GM21526 (cell line): ENCODE results near the gene FXN.

ENCODE experiments used
- ATAC-seq: cut with Tn5 transposase; IDR thresholded peaks from one replicate; pipeline ENCODE4 v1.9.1; 2021; ENCODE audit warnings: moderate library complexity; ENCODE audit not compliant: unreplicated experiment, low FRiP score

Gene FXN

DNA sequence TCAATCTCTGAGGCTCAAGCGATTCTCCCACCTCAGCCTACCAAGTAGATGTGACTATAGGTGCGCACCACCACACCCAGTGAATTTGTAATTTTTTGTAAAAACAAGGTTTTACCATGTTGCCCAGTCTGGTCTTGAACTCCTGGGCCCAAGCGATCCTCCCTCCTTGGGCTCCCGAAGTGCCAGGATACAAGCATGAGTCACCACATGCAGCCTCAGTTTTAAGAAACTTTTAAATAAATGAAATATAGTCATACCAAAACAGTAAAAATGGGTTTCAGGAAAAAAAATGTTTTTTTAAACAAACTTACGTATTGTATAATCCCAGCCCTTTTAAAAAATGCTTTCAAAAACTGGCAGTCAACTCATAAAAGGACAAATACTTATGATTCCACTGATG is 26.6 kb downstream of the FXN start:
- no peak for ATAC-seq

DNA sequence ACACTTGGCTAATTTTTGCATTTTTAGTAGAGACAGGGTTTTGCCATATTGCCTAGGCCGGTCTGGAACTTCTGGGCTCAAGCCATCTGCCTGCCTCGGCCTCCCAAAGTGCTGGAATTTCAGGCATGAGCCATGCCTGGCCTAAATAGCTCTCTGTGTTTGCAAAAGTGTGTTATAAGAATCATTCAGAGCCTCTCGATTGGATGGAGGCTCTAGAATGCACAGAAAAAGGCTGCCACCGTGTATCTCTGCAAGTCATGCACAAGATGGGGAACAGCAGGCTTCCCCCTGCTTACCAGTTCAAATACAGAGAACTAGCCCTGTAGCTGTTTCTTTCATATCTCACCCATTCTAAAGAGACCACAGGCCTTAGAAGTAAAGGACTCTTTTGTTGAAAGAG is 28.3 kb downstream of the FXN start:
- no peak for ATAC-seq

DNA sequence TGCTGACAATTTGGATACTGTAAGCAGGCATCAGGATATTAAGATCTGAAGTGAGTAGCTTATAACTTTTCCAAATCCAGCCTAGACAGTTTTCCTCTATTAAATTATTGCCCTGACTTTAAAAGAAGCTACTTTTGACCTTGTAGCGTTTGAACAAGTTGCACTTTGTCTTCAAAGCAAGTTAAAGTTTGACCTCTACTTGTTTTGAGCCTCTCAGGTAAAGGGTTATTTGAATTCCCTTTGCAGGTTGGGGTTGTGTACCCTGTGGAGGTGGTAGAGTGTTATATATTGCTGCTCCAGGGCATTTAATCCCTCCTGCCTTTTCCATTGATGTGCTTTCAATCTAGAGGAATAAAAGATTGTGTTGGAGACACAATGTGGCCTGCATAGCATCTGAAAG is 30.1 kb downstream of the FXN start:
- ATAC-seq = no peak

DNA sequence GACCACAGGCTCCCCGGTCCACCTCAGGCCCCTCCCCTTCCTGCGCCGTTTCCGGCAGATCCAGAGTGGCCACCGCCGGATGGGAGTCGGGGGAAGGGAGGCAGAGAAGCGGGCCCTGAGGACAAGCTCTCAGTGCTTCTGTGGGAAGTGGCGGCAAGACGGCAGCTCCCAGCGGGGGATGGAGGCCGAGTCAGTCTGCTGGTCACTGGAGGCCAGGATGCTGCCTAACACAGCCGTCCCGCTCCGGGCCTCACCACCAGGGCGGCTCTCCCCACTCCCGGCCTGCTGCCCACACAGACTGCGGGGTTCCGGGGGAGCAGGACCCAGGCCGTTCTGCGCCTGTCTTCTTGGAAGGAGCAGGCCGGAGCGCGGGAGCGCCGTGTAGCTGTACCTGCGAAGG is 31.4 kb downstream of the FXN start:
- no peak for ATAC-seq

DNA sequence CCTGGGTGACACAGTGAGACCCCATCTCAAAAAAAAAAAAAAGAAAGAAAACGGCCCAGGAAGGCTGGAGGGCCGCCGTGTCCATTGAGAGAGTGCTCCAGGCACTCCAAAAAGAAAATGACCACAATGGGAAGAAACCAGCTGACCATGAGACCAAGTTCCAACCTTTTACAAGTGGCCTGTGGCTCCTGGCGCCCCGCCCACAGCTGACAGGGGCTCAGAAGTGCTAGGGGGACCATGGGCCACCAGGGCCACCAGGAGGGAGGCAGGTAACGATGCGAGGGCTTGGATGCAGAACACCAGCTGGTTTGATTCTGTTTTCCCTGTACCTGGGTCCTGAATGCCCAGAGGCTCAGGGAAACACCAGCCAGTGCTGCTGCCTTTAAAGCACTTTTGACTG is 34.6 kb downstream of the FXN start:
- no peak for ATAC-seq

GRCh38 chr9:69071059-69071458 is 35.5 kb downstream of the FXN start:
- ATAC-seq = no peak

- no peak for ATAC-seq
Observed at GRCh38 chr9:69073103-69073502, 37.6 kb downstream of the FXN start.

GRCh38 chr9:69074801-69075200 is 39.2 kb downstream of the FXN start:
- ATAC-seq = no peak

GRCh38 chr9:69076550-69076949 is 41.0 kb downstream of the FXN start:
- ATAC-seq = no peak

- no peak for ATAC-seq
Observed at GRCh38 chr9:69078069-69078468, 42.5 kb downstream of the FXN start.

DNA sequence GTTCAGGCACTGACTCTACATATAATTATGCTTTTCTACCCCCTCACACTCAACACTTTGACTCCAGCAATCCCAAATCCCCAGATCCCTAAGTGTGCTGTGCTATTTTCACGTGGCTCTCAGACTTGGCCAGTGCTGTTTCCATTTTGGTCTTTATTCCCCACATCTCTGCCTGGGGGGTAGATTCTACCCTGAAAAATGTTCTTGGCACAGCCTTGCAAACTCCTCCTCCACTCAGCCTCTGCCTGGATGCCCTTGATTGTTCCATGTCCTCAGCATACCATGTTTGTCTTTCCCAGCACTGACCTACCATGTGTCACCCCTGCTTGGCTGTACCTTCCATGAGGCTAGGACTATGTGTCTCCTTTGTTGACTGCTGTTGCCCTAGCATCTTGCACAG is 43.0 kb downstream of the FXN start:
- ATAC-seq = no peak

DNA sequence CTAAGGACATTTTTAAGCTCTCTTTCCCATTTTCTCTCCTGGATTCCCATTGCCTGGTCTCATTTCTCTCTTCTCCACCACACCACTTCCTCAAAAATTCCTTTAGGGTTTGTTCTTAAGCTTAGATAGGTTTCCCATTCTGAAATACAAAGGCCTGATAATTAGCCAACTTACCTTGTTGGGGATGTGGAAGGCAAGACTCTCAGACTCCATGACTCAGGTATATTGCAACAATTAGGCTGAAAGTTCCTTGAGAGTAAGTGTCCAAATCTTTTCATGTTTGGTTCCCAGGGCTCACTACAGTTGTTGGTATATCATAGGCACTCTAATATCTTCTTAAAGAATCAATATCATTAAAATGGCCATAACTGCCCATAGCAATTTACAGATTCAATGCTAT is 43.6 kb downstream of the FXN start:
- no peak for ATAC-seq

GRCh38 chr9:69081261-69081660 is 45.7 kb downstream of the FXN start:
- no peak for ATAC-seq

GRCh38 chr9:69083321-69083720 is 47.8 kb downstream of the FXN start:
- no peak for ATAC-seq

GRCh38 chr9:69085569-69086283 is 50.2 kb downstream of the FXN start:
- ATAC-seq = no peak

- no peak for ATAC-seq
Observed at GRCh38 chr9:69086312-69086711, 50.8 kb downstream of the FXN start.

DNA sequence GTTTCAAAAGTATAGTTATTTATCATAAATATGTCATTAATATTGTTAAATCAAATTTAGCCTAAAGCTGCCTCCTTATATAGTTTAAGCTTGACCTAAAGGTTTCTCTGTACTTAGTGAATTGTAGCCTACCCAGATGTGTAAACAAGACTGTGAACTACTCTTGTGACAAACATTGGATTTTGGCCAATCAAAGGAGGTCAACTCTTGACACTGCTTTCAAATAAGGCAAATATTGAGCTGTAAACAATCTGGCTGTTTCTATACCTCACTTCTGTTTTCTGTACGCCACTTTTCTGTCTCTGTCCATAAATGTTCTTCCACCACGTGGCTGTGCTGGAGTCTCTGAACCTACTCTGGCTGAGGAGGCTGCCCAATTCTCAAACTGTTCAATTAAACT is 51.2 kb downstream of the FXN start:
- ATAC-seq = no peak

DNA sequence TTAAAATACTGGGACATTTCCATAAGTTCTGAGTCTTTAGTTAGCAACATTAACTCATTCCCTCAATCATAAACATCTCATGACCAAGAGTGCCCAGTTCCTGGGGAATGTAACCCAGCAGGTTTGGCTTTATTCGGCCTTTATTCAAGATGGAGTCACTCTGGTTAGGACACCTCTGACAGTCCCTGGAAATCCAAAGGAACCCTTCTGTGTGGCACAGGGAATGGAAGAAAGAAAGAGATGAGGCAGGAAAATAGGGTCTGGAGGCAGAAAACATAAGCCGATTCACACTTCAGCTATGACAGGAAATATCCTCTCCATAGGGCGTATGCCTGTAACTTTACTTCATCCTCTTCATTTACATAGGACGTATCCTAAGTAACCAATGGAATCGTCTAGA is 53.5 kb downstream of the FXN start:
- ATAC-seq = no peak

DNA sequence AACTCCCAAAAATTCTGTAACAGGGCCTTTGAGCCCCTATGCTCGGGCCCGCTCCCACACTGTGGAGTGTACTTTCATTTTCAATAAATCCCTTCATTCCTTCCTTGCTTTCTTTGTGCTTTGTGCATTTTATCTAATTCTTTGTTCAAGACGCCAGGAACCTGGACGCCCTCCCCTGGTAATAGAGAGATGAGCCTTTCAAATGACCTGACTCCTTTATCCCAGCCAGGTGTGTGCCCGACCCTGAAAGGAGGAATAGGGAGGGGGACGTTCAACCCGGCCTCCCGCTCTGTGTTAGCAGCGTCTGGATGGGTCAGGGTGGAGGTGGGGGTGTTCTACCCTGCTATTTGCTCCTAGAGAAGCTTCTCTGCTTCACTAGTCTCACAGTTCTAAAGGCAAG is 53.9 kb downstream of the FXN start:
- no peak for ATAC-seq

DNA sequence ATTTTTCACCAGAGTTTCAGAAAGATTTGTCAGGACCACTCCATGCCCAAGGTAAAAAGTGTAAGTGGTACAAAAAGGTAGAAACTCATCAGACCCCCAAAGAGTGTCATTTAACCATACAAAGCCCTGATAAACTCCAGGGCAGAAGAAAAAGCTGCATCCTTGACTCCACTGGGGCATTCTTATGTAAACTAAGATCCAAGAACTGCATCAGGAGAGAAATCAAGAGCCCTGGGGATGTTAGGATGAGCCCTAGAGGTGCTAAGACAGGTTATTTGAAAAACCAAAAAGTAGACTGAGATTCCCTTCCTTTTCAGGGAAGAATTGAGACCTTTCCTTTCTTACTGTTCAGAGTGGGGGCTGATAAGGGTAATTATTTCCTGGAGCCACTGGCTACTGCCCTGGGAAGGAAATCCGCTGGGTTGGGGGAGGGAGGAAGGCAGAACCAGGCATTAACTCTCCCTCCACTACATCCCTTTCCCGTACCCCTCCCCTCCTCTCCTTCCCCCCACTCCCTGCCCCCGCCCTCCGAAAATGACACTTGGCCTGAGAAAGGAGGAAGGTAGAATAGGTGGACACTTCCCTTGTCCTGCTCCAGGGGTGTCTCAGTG is 54.7 kb downstream of the FXN start:
- no peak for ATAC-seq

DNA sequence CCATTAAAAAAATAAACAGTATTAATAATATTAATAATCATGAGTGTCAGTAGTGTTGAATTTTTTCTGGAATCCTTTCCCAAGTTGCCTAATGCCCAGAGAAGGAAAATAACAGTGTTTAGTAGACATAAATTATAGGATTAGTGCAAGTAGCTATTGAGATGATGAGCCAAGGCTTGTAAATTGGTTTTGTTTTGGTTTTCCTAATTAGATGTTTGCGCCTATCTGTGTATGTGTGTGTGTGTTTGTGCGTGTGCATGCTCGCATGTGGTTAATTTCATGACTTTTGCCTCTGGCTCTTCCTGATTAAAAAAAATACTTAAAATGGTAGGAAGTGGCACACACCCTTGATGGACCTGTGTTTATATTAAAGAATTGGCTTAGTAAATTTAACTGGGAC is 55.4 kb downstream of the FXN start:
- no peak for ATAC-seq

GRCh38 chr9:69093471-69094103 is 58.0 kb downstream of the FXN start:
- ATAC-seq = no peak
